IMR-90 (cell line): ENCODE results near the gene PPP1R12C. TPM values are rescaled to one million over a fixed set of nuclear protein-coding genes. Genes with fewer than 3 reads are reported as not detected.

Experiments used
- ATAC-seq: fragments of 200-7000 bp; cut with Tn5 transposase; 2 replicates; pipeline ENCODE4 v1.9.1; 2020; ENCODE audit warnings: low read depth, mild to moderate bottlenecking, moderate library complexity
- BruUV-seq: library from RNA; stranded (reverse); fragments of 400-500 nt; replicated peaks from 2 replicates; lab custom pipeline; 2021; lab: Mats Ljungman, UMichigan
- CTCF ChIA-PET: fragments of 300-600 bp; formaldehyde crosslinking; extraction: SDS; loops from one replicate; lab custom pipeline; 2021; ENCODE audit warnings: antibody characterized with exemption; lab: Yijun Ruan, JAX
- POLR2A ChIA-PET: fragments of 300-600 bp; sonication (Branson Sonifier 250); formaldehyde crosslinking; loops from one replicate; lab custom pipeline; 2022; ENCODE audit warnings: antibody characterized with exemption; ENCODE audit not compliant: unreplicated experiment; lab: Charles Lee
- DNase-seq: peaks from one replicate; pipeline ENCODE4 v3.0.0; 2013
- H2AFZ ChIP-seq: replicated peaks from 2 replicates; pipeline ENCODE3; 2013; ENCODE audit warnings: low read length, mild to moderate bottlenecking; ENCODE audit not compliant: poor library complexity
- H2AK5ac ChIP-seq: 2 replicates; pipeline ENCODE4 v1.6.1; 2013; ENCODE audit warnings: low read depth, low read length, inconsistent platforms
- H2AK9ac ChIP-seq: replicated peaks from 2 replicates; pipeline ENCODE3; 2013; ENCODE audit warnings: mild to moderate bottlenecking, low read depth, low read length, moderate library complexity; ENCODE audit not compliant: poor library complexity
- H2BK120ac ChIP-seq: 2 replicates; pipeline ENCODE4 v1.6.1; 2013; ENCODE audit warnings: low read depth, low read length, inconsistent platforms
- H2BK15ac ChIP-seq: 3 replicates; pipeline ENCODE4 v1.6.1; 2013; ENCODE audit warnings: low read depth, low read length, inconsistent platforms
- H2BK20ac ChIP-seq: 2 replicates; pipeline ENCODE4 v1.6.1; 2013; ENCODE audit warnings: low read depth, mild to moderate bottlenecking, inconsistent platforms, low read length, moderate library complexity
- H2BK5ac ChIP-seq: 2 replicates; pipeline ENCODE4 v1.6.1; 2013; ENCODE audit warnings: mild to moderate bottlenecking, low read depth, low read length, inconsistent platforms; ENCODE audit not compliant: poor library complexity, severe bottlenecking
- H3K14ac ChIP-seq: replicated peaks from 2 replicates; pipeline ENCODE4 v1.6.1; 2013; ENCODE audit warnings: low read depth, low read length, inconsistent platforms
- H3K18ac ChIP-seq: 2 replicates; pipeline ENCODE4 v1.6.1; 2013; ENCODE audit warnings: low read depth, low read length, control low read depth
- H3K23ac ChIP-seq: 2 replicates; pipeline ENCODE4 v1.6.1; 2013; ENCODE audit warnings: low read depth, low read length, inconsistent platforms
- H3K27ac ChIP-seq: 2 replicates; pipeline ENCODE4 v1.5.1; 2013; ENCODE audit warnings: mild to moderate bottlenecking, control low read depth, low read length; ENCODE audit not compliant: insufficient read depth
- H3K27me3 ChIP-seq: 2 replicates; pipeline ENCODE4 v1.6.1; 2013; ENCODE audit warnings: low read length; ENCODE audit not compliant: control insufficient read depth, insufficient read depth
- H3K36me3 ChIP-seq: 2 replicates; pipeline ENCODE4 v1.6.1; 2013; ENCODE audit warnings: low read length, mixed read lengths; ENCODE audit not compliant: control insufficient read depth, insufficient read depth
- H3K4ac ChIP-seq: 2 replicates; pipeline ENCODE4 v1.6.1; 2013; ENCODE audit warnings: low read depth, low read length, inconsistent platforms
- H3K4me1 ChIP-seq: 2 replicates; pipeline ENCODE4 v1.6.1; 2013; ENCODE audit warnings: low read length, mixed read lengths; ENCODE audit not compliant: control insufficient read depth, insufficient read depth
- H3K4me2 ChIP-seq: 2 replicates; pipeline ENCODE4 v1.6.1; 2013; ENCODE audit warnings: low read depth, mild to moderate bottlenecking, control low read depth, low read length, moderate library complexity
- H3K4me3 ChIP-seq: 2 replicates; pipeline ENCODE4 v1.5.1; 2013; ENCODE audit warnings: low read depth, mild to moderate bottlenecking, control low read depth, low read length, moderate library complexity; ENCODE audit not compliant: insufficient read depth
- H3K56ac ChIP-seq: 2 replicates; pipeline ENCODE4 v1.6.1; 2013; ENCODE audit warnings: low read length, inconsistent platforms; ENCODE audit not compliant: insufficient read depth; ENCODE audit errors: extremely low read depth
- H3K79me1 ChIP-seq, 2 experiments: 2 replicates each; pipeline ENCODE4 v1.6.1; 2013; ENCODE audit warnings: low read length in 2 of 2, inconsistent platforms in 1 of 2, low read depth in 1 of 2
- H3K9ac ChIP-seq: 2 replicates; pipeline ENCODE4 v1.6.1; 2013; ENCODE audit warnings: low read depth, low read length, control low read depth
- H3K9me1 ChIP-seq: 2 replicates; pipeline ENCODE4 v1.6.1; 2013; ENCODE audit warnings: low read length, inconsistent platforms; ENCODE audit not compliant: insufficient read depth
- H3K9me3 ChIP-seq: 2 replicates; pipeline ENCODE4 v1.6.1; 2013; ENCODE audit warnings: low read length; ENCODE audit not compliant: control insufficient read depth, insufficient read depth
- H4K20me1 ChIP-seq: 2 replicates; pipeline ENCODE4 v1.6.1; 2013; ENCODE audit warnings: low read length, inconsistent platforms; ENCODE audit not compliant: insufficient read depth
- H4K5ac ChIP-seq: 2 replicates; pipeline ENCODE4 v1.6.1; 2013; ENCODE audit warnings: mild to moderate bottlenecking, low read depth, low read length, control low read depth
- H4K8ac ChIP-seq, 2 experiments: 2 replicates each; pipeline ENCODE4 v1.6.1; 2013; ENCODE audit warnings: low read depth in 2 of 2, low read length in 2 of 2, control low read depth in 1 of 2, inconsistent platforms in 1 of 2
- H4K91ac ChIP-seq: 2 replicates; pipeline ENCODE4 v1.6.1; 2013; ENCODE audit warnings: low read depth, low read length, inconsistent platforms; ENCODE audit not compliant: insufficient read depth
- BHLHE40 ChIP-seq: fragments of 150-350 bp; IDR thresholded peaks from 2 replicates; pipeline ENCODE4 v1.6.1; 2016; ENCODE audit warnings: mild to moderate bottlenecking, low read depth, low read length
- CEBPB ChIP-seq: IDR thresholded peaks from 2 replicates; pipeline ENCODE4 v1.6.1; 2012; ENCODE audit warnings: low read depth, low read length, improper control_type of control experiment
- CHD1 ChIP-seq: IDR thresholded peaks from 2 replicates; pipeline ENCODE4 v1.6.1; 2012; ENCODE audit warnings: low read depth, low read length, improper control_type of control experiment
- CTCF ChIP-seq: conservative IDR thresholded peaks from 2 replicates; pipeline ENCODE4 v1.5.1; 2012; ENCODE audit warnings: mild to moderate bottlenecking, low read depth, low read length, improper control_type of control experiment
- FOS ChIP-seq: fragments of 150-350 bp; IDR thresholded peaks from 2 replicates; pipeline ENCODE4 v1.6.1; 2016; ENCODE audit warnings: low read depth, low read length
- MAFK ChIP-seq: IDR thresholded peaks from 2 replicates; pipeline ENCODE4 v1.6.1; 2012; ENCODE audit warnings: low read depth, low read length, improper control_type of control experiment
- MAZ ChIP-seq: IDR thresholded peaks from 2 replicates; pipeline ENCODE4 v1.6.1; 2012; ENCODE audit warnings: low read depth, mild to moderate bottlenecking, low read length, improper control_type of control experiment, moderate library complexity, borderline replicate concordance
- MXI1 ChIP-seq: IDR thresholded peaks from 2 replicates; pipeline ENCODE4 v1.6.1; 2012; ENCODE audit warnings: low read depth, mild to moderate bottlenecking, low read length, moderate library complexity, borderline replicate concordance
- NFE2L2 ChIP-seq: fragments of 150-350 bp; IDR thresholded peaks from 2 replicates; pipeline ENCODE4 v1.6.1; 2016; ENCODE audit warnings: low read depth, mild to moderate bottlenecking, low read length
- POLR2A ChIP-seq: IDR thresholded peaks from 2 replicates; pipeline ENCODE4 v1.6.1; 2012; ENCODE audit warnings: mild to moderate bottlenecking, low read depth, low read length
- RAD21 ChIP-seq: IDR thresholded peaks from 2 replicates; pipeline ENCODE4 v1.6.1; 2012; ENCODE audit warnings: low read length, improper control_type of control experiment
- RCOR1 ChIP-seq: IDR thresholded peaks from 2 replicates; pipeline ENCODE4 v1.6.1; 2012; ENCODE audit warnings: mild to moderate bottlenecking, low read length, improper control_type of control experiment; ENCODE audit not compliant: insufficient replicate concordance
- RFX5 ChIP-seq: IDR thresholded peaks from 2 replicates; pipeline ENCODE4 v1.8.0; 2012; ENCODE audit warnings: low read depth, mild to moderate bottlenecking, low read length, moderate library complexity
- SMC3 ChIP-seq: fragments of 150-350 bp; IDR thresholded peaks from 2 replicates; pipeline ENCODE4 v1.6.1; 2016; ENCODE audit warnings: low read depth, mild to moderate bottlenecking, antibody characterized with exemption, low read length, moderate library complexity
- USF2 ChIP-seq: fragments of 150-350 bp; IDR thresholded peaks from 2 replicates; pipeline ENCODE4 v1.6.1; 2017; ENCODE audit warnings: mild to moderate bottlenecking, antibody characterized with exemption, low read length, low read depth
- WGBS, 2 experiments: methylation state at CpG; one replicate each; pipeline versions ENCODE4 v1.1.5 to v1.1.7; 2013; ENCODE audit warnings: missing lambda C conversion rate in 2 of 2; ENCODE audit not compliant: insufficient read length in 1 of 2; ENCODE audit errors: extremely low coverage in 2 of 2; 5-methylcytosine and 5-hydroxymethylcytosine counted together
- dilution Hi-C: fragments of 300-500 bp; cut with HindIII; formaldehyde crosslinking; loops from one replicate; pipeline ENCODE4 v1.14.3; 2018; ENCODE audit warnings: low sequenced_read_pairs; ENCODE audit not compliant: unreplicated experiment
- in situ Hi-C: fragments of 300-500 bp; cut with MboI; formaldehyde crosslinking; loops from 3 replicates; pipeline ENCODE4 v1.14.3; 2019; ENCODE audit warnings: low sequenced_read_pairs, inconsistent platforms, mixed read lengths
- intact Hi-C: fragments of 100-400 bp; cut with micrococcal nuclease; formaldehyde crosslinking; loops from 2 replicates; pipeline ENCODE4 v1.10.0; 2022
- polyA plus RNA-seq, 3 experiments: library from polyadenylated mRNA; depleted of rRNA; stranded (reverse); fragments of >200 nt; gene quantifications; 2 replicates each; pipeline ENCODE4 v1.2.3, GENCODE V29; 2012; ENCODE audit warnings: low replicate concordance in 1 of 3
- total RNA-seq: library from RNA; depleted of rRNA; stranded (reverse); fragments of >200 nt; gene quantifications from 2 replicates; pipeline ENCODE4 v1.2.3, GENCODE V29; 2012
- TF ChIP-seq, protein P1 (sequence below): fragments of 150-350 bp; IDR thresholded peaks from 2 replicates; pipeline ENCODE4 v1.6.1; 2016; ENCODE audit warnings: low read depth, mild to moderate bottlenecking, low read length, moderate library complexity, borderline replicate concordance

Gene PPP1R12C
- total and polyA plus RNA-seq, 2 of the 4 experiments (the other 2 are of a cell fraction), result 21.5 to 81.4 TPM

- no peak overlapping the region for H3K9ac ChIP-seq
- no peak for TF ChIP-seq NFE2L2
- no peak for TF ChIP-seq CTCF
- no peak for TF ChIP-seq POLR2A
- TF ChIP-seq MAZ, result no peak
- no peak for TF ChIP-seq MAFK
- TF ChIP-seq RAD21, result no peak
- TF ChIP-seq RFX5, result no peak
- TF ChIP-seq SMC3, result no peak
- TF ChIP-seq, protein P1, sequence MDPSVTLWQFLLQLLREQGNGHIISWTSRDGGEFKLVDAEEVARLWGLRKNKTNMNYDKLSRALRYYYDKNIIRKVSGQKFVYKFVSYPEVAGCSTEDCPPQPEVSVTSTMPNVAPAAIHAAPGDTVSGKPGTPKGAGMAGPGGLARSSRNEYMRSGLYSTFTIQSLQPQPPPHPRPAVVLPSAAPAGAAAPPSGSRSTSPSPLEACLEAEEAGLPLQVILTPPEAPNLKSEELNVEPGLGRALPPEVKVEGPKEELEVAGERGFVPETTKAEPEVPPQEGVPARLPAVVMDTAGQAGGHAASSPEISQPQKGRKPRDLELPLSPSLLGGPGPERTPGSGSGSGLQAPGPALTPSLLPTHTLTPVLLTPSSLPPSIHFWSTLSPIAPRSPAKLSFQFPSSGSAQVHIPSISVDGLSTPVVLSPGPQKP, result no peak
- TF ChIP-seq RCOR1, result no peak
- no peak for TF ChIP-seq CEBPB
- no peak for TF ChIP-seq BHLHE40
- TF ChIP-seq FOS, result no peak
- no peak for TF ChIP-seq CHD1
- no peak for TF ChIP-seq USF2
- TF ChIP-seq MXI1, result no peak
- H3K4me1 ChIP-seq, result no peaks in the 10 kb centered on the region
- no peaks in the 10 kb centered on the region for H4K20me1 ChIP-seq
- H2BK120ac ChIP-seq, result no peak overlapping the region
- intact Hi-C loops (no loop called here), dilution Hi-C loops (no loop called here), in situ Hi-C loops (no loop called here)
- no peak overlapping the region for H3K27ac ChIP-seq
- no peak overlapping the region for H4K5ac ChIP-seq
- no peaks in the 10 kb centered on the region for H3K79me1 ChIP-seq
- ChIA-PET POLR2A (no interaction called here), CTCF (no interaction called here)
- no peak overlapping the region for H2BK20ac ChIP-seq
- no peak overlapping the region for H2AK9ac ChIP-seq
- WGBS, 2 experiments, result 89% methylated on average over 5 of the region's 11 CpGs; no CpG with 5 or more reads in 1 of the 2 experiments
- no peak overlapping the region for H3K56ac ChIP-seq
- no peaks in the 10 kb centered on the region for H3K9me3 ChIP-seq
- no peak overlapping the region for H4K91ac ChIP-seq
- ATAC-seq (no peak), DNase-seq (no peak)
- no peak overlapping the region for H2BK5ac ChIP-seq
- H3K27me3 ChIP-seq, result no peaks in the 10 kb centered on the region
- H3K18ac ChIP-seq, result no peak overlapping the region
- no peak overlapping the region for H3K4me3 ChIP-seq
- H3K9me1 ChIP-seq, result no peaks in the 10 kb centered on the region
- H3K4ac ChIP-seq, result no peak overlapping the region
- peaks cover 19% of the 10 kb centered on the region for H3K36me3 ChIP-seq
- H2AK5ac ChIP-seq, result no peak overlapping the region
- no peak overlapping the region for H3K23ac ChIP-seq
- H3K14ac ChIP-seq, result no peak overlapping the region
- H4K8ac ChIP-seq, result no peak overlapping the region
- no TSS peak for BruUV-seq
- H2AFZ ChIP-seq, result no peak overlapping the region
- H3K4me2 ChIP-seq, result no peak overlapping the region
- H2BK15ac ChIP-seq, result no peak overlapping the region
Observed at GRCh38 chr19:55042688-55043087, 74.7 kb downstream of the PPP1R12C start.
